ENCODE data around the gene TFF3. TPM values are rescaled to one million over a fixed set of nuclear protein-coding genes. Genes with fewer than 3 reads are reported as not detected.

Gene TFF3
- total RNA-seq, 4 donors from 2014 or later = 0.64 to 4.7 (median 0.89) TPM

DNA sequence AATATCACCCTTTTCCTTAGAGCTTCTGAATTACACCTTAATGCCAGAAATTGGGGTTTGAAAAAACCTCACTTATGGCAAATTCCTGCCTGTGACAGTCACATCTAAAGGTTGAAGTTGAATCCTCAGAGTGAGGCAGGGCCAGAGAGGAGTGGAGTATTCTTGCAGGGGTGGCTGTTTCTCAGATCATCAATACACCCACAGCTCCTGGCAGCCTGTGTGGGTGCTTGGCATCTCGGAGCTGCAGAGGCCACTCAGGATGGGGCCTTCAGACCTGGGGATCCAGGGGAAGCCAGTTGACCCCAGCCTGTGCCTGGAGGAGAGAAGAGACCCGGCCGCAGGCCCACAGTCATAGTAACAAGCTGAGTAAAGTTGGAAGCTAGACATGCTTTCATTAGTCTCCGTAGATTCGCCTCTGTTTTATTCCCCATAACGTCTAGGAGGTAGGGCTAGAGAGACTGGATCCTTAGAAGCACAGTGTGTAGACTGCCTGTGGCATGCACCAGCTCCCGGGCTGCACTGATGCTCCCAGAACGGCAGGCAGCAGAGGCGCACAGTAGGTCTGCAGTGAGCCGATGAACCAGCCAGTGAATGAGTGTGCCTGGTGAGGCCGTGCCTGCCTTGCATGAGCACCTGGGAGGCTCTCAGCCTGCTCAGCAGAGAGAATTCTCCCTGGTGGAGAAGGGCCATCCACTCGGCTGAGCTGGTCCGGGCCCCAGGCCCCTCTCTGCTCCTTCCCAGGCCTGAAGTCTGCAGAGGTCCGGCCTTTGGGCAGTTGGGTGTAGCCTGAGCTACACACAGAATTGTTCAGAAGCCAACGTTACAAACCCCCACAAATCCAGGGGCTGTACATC lies 42.9 kb downstream of the TFF3 start:
- in situ Hi-C loops (cut with MboI; ENCODE audit: low sequenced_read_pairs in 4 of 4) (loop anchor here in 1 of 4 donors (10.0 kb wide), 1 partner anchor 128 kb away; no protein-coding TSS in a partner anchor), intact Hi-C loops (cut with DNase I; ENCODE audit: low total_unique reads) (no loop called here)
- no peak for DNase-seq
- H3K36me3 ChIP-seq = peaks cover 0 to 28% of the 10 kb centered on the region in 2 donors
- H3K9me3 ChIP-seq = no peaks in the 10 kb centered on the region
- TF ChIP-seq, protein P1, sequence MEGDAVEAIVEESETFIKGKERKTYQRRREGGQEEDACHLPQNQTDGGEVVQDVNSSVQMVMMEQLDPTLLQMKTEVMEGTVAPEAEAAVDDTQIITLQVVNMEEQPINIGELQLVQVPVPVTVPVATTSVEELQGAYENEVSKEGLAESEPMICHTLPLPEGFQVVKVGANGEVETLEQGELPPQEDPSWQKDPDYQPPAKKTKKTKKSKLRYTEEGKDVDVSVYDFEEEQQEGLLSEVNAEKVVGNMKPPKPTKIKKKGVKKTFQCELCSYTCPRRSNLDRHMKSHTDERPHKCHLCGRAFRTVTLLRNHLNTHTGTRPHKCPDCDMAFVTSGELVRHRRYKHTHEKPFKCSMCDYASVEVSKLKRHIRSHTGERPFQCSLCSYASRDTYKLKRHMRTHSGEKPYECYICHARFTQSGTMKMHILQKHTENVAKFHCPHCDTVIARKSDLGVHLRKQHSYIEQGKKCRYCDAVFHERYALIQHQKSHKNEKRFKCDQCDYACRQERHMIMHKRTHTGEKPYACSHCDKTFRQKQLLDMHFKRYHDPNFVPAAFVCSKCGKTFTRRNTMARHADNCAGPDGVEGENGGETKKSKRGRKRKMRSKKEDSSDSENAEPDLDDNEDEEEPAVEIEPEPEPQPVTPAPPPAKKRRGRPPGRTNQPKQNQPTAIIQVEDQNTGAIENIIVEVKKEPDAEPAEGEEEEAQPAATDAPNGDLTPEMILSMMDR (IDR thresholded peaks at IDR 0.05 in 4 of 5, conservative IDR thresholded peaks at IDR 0.05 in 1 of 5) = no peak
- TF ChIP-seq POLR2A (IDR thresholded peaks at IDR 0.05) = no peak
- no peak overlapping the region for H3K4me3 ChIP-seq
- peaks cover 7 to 11% of the 10 kb centered on the region in 2 donors for H3K4me1 ChIP-seq
- no peak for ATAC-seq
- H3K27ac ChIP-seq = no peak overlapping the region
- no peaks in the 10 kb centered on the region for H3K27me3 ChIP-seq

DNA sequence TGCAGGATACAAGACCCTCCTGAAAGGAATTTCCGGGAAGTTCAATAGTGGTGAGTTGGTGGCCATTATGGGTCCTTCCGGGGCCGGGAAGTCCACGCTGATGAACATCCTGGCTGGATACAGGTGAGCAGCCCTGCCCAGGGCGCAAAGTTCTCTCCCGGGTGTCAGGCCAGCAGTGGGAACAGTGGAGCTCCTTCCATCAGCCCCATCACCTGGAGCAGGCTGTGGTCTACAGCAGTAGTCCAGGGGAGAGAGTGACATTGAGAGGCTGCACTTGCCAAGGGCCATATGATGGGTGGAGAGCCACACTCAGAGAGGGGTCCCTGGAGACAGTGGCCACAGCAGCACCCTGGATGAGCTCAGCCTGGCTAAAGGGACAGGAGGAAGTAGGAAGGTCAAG lies 44.1 kb downstream of the TFF3 start:
- Histone ChIP-seq H3K27ac (no peak overlapping the region), H3K9me3 (no peaks in the 10 kb centered on the region), H3K4me1 (peaks cover 11 to 14% of the 10 kb centered on the region in 2 donors), H3K4me3 (no peak overlapping the region), H3K36me3 (peaks cover 0 to 22% of the 10 kb centered on the region in 2 donors), H3K27me3 (no peaks in the 10 kb centered on the region)
- DNase-seq = no peak
- ATAC-seq = no peak
- in situ Hi-C loops (cut with MboI; ENCODE audit: low sequenced_read_pairs in 4 of 4) = loop anchor here in 1 of 4 donors (10.0 kb wide), 1 partner anchor 126 kb away; no protein-coding TSS in a partner anchor
- intact Hi-C loops (cut with DNase I; ENCODE audit: low total_unique reads) = no loop called here
- TF ChIP-seq, protein P1 (IDR thresholded peaks at IDR 0.05 in 4 of 5, conservative IDR thresholded peaks at IDR 0.05 in 1 of 5) = no peak
- no peak for TF ChIP-seq POLR2A (IDR thresholded peaks at IDR 0.05)

DNA sequence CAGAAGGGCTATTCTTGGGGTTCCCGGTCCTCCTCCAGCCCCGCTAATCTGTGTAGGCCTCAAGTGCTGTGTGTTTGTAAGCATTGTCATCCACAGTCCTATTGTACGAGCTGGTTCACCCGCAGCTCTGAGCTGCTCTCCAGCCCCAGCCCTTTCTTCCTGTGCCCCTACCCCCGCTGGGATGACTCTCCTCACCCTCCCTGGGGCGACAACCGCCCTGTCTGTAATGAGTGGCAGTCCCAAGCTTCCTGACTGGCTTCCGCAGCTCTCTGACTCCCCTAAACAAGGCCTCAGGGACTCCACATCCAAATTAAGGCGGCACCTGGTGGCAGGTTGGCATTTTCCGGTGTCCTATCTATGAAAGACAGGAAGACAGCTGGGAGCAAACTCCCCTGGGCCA lies 45.8 kb downstream of the TFF3 start:
- H3K4me3 ChIP-seq = no peak overlapping the region
- peaks cover 0 to 17% of the 10 kb centered on the region in 2 donors for H3K36me3 ChIP-seq
- intact Hi-C loops (cut with DNase I; ENCODE audit: low total_unique reads) = no loop called here
- ATAC-seq (no peak), DNase-seq (no peak)
- in situ Hi-C loops (cut with MboI; ENCODE audit: low sequenced_read_pairs in 4 of 4) = no loop called here
- H3K27me3 ChIP-seq = no peaks in the 10 kb centered on the region
- peaks cover 11 to 14% of the 10 kb centered on the region in 2 donors for H3K4me1 ChIP-seq
- H3K9me3 ChIP-seq = no peaks in the 10 kb centered on the region
- H3K27ac ChIP-seq = peak overlapping the region in 1 of 4 donors; percentile 10
- no peak for TF ChIP-seq POLR2A (IDR thresholded peaks at IDR 0.05)
- TF ChIP-seq, protein P1 (IDR thresholded peaks at IDR 0.05 in 4 of 5, conservative IDR thresholded peaks at IDR 0.05 in 1 of 5) = no peak

DNA sequence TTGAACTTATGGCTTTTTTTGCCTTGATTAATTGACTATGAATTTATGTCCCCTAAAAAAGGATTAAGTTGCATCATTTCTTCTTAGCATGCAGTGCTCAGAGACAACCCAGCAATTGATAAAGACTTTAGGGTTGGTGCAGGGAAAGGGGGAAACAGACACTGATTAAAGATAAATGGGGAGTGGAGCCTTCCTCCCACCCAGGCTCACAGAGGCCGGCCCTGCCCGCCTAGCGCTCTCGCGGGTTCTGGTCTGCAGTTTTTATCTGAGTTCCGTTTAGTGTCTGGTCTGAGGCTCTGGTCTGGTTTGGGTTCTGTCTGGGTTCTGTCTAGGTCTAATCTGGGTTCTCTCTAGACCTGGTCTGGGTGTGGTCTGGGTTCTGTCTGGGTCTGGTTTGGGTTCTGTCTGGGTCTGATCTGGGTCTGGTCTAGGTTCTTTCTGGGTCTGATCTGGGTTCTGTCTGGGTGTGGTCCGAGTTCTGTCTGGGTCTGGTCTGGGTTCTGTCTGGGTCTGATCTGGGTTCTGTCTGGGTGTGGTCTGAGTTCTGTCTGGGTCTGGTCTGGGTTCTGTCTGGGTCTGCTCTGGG lies 48.1 kb downstream of the TFF3 start:
- DNase-seq (no peak), ATAC-seq (no peak)
- intact Hi-C loops (cut with DNase I; ENCODE audit: low total_unique reads) = no loop called here
- peaks cover 24 to 28% of the 10 kb centered on the region in 2 donors for H3K4me1 ChIP-seq
- in situ Hi-C loops (cut with MboI; ENCODE audit: low sequenced_read_pairs in 4 of 4) = no loop called here
- H3K36me3 ChIP-seq = no peaks in the 10 kb centered on the region
- H3K27ac ChIP-seq = peak overlapping the region in 2 of 4 donors; percentile 38 to 46
- no peaks in the 10 kb centered on the region for H3K9me3 ChIP-seq
- H3K27me3 ChIP-seq = no peaks in the 10 kb centered on the region
- H3K4me3 ChIP-seq = no peak overlapping the region
- TF ChIP-seq, protein P1 (IDR thresholded peaks at IDR 0.05 in 4 of 5, conservative IDR thresholded peaks at IDR 0.05 in 1 of 5) = no peak
- TF ChIP-seq POLR2A (IDR thresholded peaks at IDR 0.05) = no peak
